GM12801 (cell line): ENCODE measurements around the gene GRIN2C.

Experiments
- CTCF ChIP-seq: IDR thresholded peaks from one replicate; pipeline ENCODE4 v1.5.1; 2011; ENCODE audit warnings: control low read depth; ENCODE audit not compliant: insufficient read length; ENCODE audit errors: extremely low read depth

Gene GRIN2C

DNA sequence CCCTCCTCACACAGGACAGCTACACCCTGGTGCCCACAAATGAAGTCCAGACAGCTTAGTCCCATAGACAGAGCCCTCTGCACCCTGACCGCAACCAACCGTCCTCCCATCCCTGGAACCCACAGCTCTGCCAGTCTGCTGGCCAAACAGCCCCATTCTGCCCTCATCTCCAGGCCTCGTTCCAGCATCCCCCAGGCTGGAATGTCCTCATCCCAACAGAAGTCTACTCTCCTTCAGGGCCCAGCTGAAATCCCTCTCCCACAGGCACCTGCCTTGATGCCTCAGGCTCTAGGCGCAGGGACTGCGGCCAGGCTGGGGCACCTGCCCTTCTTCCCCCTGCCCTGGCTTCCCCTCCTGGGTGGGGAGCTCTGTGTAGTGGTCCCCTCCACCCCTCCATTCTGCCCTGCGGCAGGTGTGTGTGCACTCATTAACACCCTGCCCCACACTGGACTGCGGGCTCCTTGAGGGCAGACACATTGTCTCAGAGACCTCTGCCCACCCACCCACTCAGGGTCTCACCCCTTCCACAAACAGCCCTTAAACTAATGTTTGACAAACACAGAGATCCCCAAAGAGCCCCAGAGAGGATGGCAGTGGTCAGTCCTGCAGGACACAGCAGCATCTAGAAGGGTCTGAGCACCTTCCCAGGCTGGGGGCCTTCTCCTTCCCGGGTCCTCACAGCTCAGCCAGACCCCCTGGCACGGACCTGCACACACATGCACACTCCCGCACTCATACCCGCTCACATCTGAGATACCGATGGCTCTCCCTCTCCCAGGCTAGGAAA, 820 bp downstream of the GRIN2C start:
- no peak for TF ChIP-seq CTCF

GRCh38 chr17:74857191-74857590, 2.5 kb downstream of the GRIN2C start:
- no peak for TF ChIP-seq CTCF

- TF ChIP-seq CTCF: no peak
Measured at GRCh38 chr17:74856112-74856511, 3.6 kb downstream of the GRIN2C start.

DNA sequence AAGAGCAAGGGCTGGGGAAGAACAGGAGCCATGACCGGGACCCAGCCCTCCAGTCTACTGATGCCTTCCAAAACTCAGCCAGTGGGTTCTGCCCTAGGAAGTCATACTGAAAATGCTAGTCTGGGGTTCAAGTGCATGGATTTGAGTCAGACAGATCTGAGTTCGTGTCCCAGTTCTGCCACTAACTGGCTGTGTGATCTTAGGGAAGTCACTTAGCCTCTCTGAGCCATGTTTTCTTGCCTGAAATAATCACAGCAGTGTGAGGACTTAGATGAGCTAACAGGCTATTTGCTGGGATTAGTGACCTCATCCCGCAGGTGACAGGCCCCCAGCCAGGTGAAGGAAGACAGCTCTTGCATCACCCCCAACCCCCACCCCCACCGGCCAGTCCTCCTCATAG, 4.4 kb downstream of the GRIN2C start:
- no peak for TF ChIP-seq CTCF

GRCh38 chr17:74854792-74855191, 4.9 kb downstream of the GRIN2C start:
- TF ChIP-seq CTCF: no peak

DNA sequence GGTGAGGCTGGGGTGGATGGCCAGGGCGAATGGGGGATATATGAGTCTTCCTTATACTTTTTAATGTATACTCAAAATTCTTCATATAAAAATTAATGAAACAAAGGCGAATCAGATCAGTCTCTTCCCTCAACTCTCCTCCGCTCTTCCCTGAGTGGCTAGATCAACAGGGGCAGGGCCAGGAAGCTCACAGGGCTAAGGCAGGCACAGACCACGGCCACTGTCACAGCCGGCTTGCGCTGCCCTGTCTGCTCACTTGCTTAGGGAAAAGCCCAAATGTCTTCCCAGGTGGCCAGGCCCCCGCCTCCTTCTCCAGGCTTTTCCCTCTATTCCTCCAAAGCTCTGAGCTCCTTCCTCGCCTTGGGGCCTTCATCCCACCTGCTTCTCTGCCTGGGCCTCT, 6.0 kb downstream of the GRIN2C start:
- no peak for TF ChIP-seq CTCF

GRCh38 chr17:74853048-74853397, 6.7 kb downstream of the GRIN2C start:
- no peak for TF ChIP-seq CTCF
